Lower lobe of right lung (tissue), 2 donors: ENCODE results near the gene MT4. TPM values are rescaled to one million over a fixed set of nuclear protein-coding genes. Genes with fewer than 3 reads are reported as not detected.

Experiments
- ATAC-seq, 2 donors: fragments of 200-7000 bp; cut with Tn5 transposase; one replicate each; pipeline ENCODE4 v1.9.1; 2020 to 2022; ENCODE audit warnings: mild to moderate bottlenecking in 2 of 2, moderate library complexity in 2 of 2
- DNase-seq: peaks from one replicate; pipeline ENCODE4 v3.0.0-alpha.2; 2020
- H3K27ac ChIP-seq: fragments of 200-600 bp; one replicate; pipeline ENCODE4 v1.8.0; 2022
- H3K27me3 ChIP-seq: fragments of 200-600 bp; one replicate; pipeline ENCODE4 v1.8.0; 2022; ENCODE audit warnings: low read depth
- H3K36me3 ChIP-seq: fragments of 200-600 bp; one replicate; pipeline ENCODE4 v1.8.0; 2022; ENCODE audit warnings: mild to moderate bottlenecking
- H3K4me1 ChIP-seq: fragments of 200-600 bp; one replicate; pipeline ENCODE4 v1.8.0; 2022
- H3K4me3 ChIP-seq: fragments of 200-600 bp; one replicate; pipeline ENCODE4 v1.8.0; 2022; ENCODE audit warnings: mild to moderate bottlenecking
- H3K9me3 ChIP-seq: fragments of 200-600 bp; one replicate; pipeline ENCODE4 v1.8.0; 2022
- intact Hi-C: fragments of 100-400 bp; cut with DNase I; formaldehyde crosslinking; loops from one replicate; pipeline ENCODE4 v1.11.0; 2022
- total RNA-seq: library from RNA; stranded (reverse); fragmentation: NEBNext Ultra II Directional; extraction: Animal tissue kit (Norgen Biotek cat#: 25700); gene quantifications from one replicate; pipeline ENCODE4 v1.2.1, GENCODE V29; 2021
- TF ChIP-seq, protein P1 (sequence below): fragments of 200-600 bp; IDR thresholded peaks from one replicate; pipeline ENCODE4 v1.8.0; 2022; ENCODE audit warnings: antibody characterized with exemption, mild to moderate bottlenecking
- donor health status: DM: no; HTN: yes; CAD: no; lungs with severe emphysema.

The MT4 gene
- total RNA-seq, 1 donor from 2014 or later: not detected

GRCh38 chr16:56584276-56584675 is 19.4 kb downstream of the MT4 start:
- peaks cover 15% of the 10 kb centered on the region for H3K27me3 ChIP-seq
- no peaks in the 10 kb centered on the region for H3K9me3 ChIP-seq
- no peak overlapping the region for H3K27ac ChIP-seq
- ATAC-seq: no peak
- no peak overlapping the region for H3K4me3 ChIP-seq
- H3K36me3 ChIP-seq: no peaks in the 10 kb centered on the region
- TF ChIP-seq, protein P1, sequence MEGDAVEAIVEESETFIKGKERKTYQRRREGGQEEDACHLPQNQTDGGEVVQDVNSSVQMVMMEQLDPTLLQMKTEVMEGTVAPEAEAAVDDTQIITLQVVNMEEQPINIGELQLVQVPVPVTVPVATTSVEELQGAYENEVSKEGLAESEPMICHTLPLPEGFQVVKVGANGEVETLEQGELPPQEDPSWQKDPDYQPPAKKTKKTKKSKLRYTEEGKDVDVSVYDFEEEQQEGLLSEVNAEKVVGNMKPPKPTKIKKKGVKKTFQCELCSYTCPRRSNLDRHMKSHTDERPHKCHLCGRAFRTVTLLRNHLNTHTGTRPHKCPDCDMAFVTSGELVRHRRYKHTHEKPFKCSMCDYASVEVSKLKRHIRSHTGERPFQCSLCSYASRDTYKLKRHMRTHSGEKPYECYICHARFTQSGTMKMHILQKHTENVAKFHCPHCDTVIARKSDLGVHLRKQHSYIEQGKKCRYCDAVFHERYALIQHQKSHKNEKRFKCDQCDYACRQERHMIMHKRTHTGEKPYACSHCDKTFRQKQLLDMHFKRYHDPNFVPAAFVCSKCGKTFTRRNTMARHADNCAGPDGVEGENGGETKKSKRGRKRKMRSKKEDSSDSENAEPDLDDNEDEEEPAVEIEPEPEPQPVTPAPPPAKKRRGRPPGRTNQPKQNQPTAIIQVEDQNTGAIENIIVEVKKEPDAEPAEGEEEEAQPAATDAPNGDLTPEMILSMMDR: no peak
- peaks cover 5% of the 10 kb centered on the region for H3K4me1 ChIP-seq
- intact Hi-C loops: no loop called here
- DNase-seq: no peak

DNA sequence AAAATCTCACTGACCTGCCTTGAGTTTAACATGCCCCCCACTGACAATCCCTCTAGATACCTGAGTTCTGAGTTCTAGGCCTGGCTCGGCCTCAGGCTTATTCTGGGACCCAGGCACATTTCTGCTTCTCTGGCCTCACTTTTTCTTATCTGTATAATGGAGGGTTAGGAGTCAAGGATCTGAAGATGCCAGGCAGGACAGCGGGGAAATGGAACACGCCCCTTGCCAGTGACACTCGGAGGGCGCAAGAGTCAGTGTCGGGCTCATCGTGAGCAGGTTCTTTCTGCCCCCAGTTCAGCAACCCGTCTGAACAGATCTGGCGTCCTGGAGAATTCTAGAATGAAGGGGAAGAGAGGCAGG is 23.9 kb downstream of the MT4 start:
- no peak overlapping the region for H3K27ac ChIP-seq
- H3K36me3 ChIP-seq: no peaks in the 10 kb centered on the region
- H3K27me3 ChIP-seq: peaks cover 32% of the 10 kb centered on the region
- no peaks in the 10 kb centered on the region for H3K9me3 ChIP-seq
- TF ChIP-seq, protein P1: no peak
- peak overlapping the region; percentile 42 for H3K4me3 ChIP-seq
- ATAC-seq (no peak), DNase-seq (no peak)
- intact Hi-C loops: no loop called here
- H3K4me1 ChIP-seq: peaks cover 11% of the 10 kb centered on the region

DNA sequence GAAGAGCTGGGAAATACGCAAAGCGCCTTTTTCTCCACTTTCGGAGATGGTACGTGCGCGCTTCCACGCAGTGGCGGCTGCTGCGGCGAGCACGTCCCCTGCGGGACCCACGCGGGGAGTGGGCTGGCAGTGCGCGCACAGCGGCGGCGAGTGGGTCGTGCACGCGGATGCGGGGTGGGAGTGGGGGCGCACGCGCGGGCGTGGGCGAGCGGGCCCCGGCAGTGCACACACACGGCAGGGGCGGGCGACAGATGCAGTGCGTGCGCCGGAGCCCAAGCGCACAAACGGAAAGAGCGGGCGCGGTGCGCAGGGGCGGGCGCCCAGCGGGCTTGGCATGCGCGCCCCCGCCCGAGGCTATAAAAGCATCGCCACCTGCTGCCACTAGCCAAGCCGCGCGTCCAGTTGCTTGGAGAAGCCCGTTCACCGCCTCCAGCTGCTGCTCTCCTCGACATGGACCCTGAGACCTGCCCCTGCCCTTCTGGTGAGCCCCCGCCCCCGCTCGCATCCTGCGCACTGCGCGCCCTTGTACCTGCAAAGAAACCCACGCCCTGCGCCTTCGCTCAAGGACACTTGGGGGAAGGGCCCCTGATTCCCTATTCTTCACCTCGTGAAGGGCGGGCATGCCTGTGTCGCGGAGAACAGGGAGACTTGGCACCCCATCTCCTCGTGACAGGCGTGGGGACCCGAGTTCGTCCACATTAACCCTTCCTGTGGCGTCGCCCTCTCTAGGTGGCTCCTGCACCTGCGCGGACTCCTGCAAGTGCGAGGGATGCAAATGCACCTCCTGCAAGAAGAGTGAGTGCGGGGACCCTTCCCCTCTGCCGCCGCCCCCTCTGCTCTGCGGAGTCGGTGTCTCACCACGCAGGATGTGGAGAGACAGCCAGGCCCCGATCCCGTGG is 24.5 kb downstream of the MT4 start, which contains the start of gene MT3:
TSS of gene MT3 (plus strand) at position 388 of the 899 bp plus-strand sequence. CDS start at position 451, 63 bp downstream.
- peak within 1 kb of the TSS; percentile 42 for H3K4me3 ChIP-seq
- H3K27ac ChIP-seq: no peak within 1 kb of the TSS
- TF ChIP-seq, protein P1: no peak
- H3K4me1 ChIP-seq: peaks cover 11% of the 10 kb centered on the region
- ATAC-seq (peak in 1 of 2 donors; percentile 14), DNase-seq (no peak)
- intact Hi-C loops: no loop called here
- peaks cover 32% of the 10 kb centered on the region for H3K27me3 ChIP-seq
- H3K36me3 ChIP-seq: no peaks in the 10 kb centered on the region
- H3K9me3 ChIP-seq: no peaks in the 10 kb centered on the region

GRCh38 chr16:56591377-56592060 is 26.6 kb downstream of the MT4 start:
- ATAC-seq (peak in 1 of 2 donors; percentile 49), DNase-seq (no peak)
- Histone ChIP-seq H3K36me3 (no peaks in the 10 kb centered on the region), H3K4me3 (no peak overlapping the region), H3K27me3 (peaks cover 32% of the 10 kb centered on the region), H3K9me3 (no peaks in the 10 kb centered on the region), H3K4me1 (peaks cover 11% of the 10 kb centered on the region), H3K27ac (no peak overlapping the region)
- TF ChIP-seq, protein P1: no peak
- intact Hi-C loops: no loop called here

DNA sequence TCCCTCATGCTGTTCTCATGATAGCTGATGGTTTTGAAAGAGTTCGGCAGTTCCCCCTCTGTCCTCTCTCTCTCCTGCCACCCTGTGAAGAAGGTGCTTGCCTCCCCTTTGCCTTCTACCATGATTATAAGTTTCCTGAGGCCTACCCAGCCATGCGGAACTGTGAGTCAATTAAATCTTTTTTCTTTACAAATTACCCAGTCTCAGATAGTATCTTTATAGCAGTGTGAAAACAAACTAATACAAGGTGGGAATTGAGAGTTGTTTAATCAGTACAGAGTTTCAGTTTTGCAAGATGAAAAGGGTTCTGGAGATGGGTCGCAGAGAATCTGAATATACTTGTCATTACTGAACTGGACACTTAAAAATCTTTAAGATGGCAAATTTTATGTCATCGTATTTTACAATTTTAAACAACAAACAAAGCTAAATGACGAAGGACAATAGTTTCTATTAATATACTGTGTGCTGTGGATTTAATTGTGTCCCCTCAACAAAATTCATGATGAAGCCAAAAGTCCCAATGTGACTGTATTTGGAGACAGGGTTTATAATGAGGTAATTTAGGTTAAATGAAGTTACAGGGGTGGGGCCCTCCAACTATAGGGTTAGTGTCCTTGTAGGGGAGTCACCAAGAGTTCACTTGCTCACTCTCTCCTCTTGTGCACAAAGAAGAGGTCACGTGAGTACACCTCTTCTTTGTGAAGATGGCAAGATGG is 28.9 kb downstream of the MT4 start:
- H3K36me3 ChIP-seq: no peaks in the 10 kb centered on the region
- intact Hi-C loops: no loop called here
- no peak overlapping the region for H3K4me3 ChIP-seq
- TF ChIP-seq, protein P1: no peak
- H3K9me3 ChIP-seq: no peaks in the 10 kb centered on the region
- H3K4me1 ChIP-seq: peaks cover 11% of the 10 kb centered on the region
- DNase-seq (no peak), ATAC-seq (no peak)
- H3K27me3 ChIP-seq: peaks cover 23% of the 10 kb centered on the region
- H3K27ac ChIP-seq: no peak overlapping the region
